K562 (cell line): Measurements from ENCODE around the gene LRRC49. TPM values are rescaled to one million over a fixed set of nuclear protein-coding genes. Genes with fewer than 3 reads are reported as not detected.

Experiments used
- CBFA2T3 ChIP-seq: fragments of 450-650 bp; IDR thresholded peaks from 2 replicates; pipeline ENCODE4 v1.6.1; 2017
- KLF13 ChIP-seq: fragments of 450-650 bp; IDR thresholded peaks from 2 replicates; pipeline ENCODE4 v1.6.1; 2016; ENCODE audit warnings: missing genetic modification characterization, low read depth, mild to moderate bottlenecking, missing compliant biosample characterization, moderate library complexity, borderline replicate concordance
- L3MBTL2 ChIP-seq: fragments of 450-650 bp; IDR thresholded peaks from 2 replicates; pipeline ENCODE4 v1.6.1; 2016; ENCODE audit warnings: mild to moderate bottlenecking, moderate library complexity
- MYNN ChIP-seq, 2 experiments: sonication (generic); formaldehyde crosslinking in 1 of 2; IDR thresholded peaks; 2 replicates each; pipeline versions ENCODE4 v1.5.0 to v1.6.1; 2016 to 2020; ENCODE audit warnings: antibody characterized with exemption in 1 of 2, missing genetic modification reagents in 1 of 2
- SREBF2 ChIP-seq: sonication (generic); formaldehyde crosslinking; IDR thresholded peaks from 2 replicates; pipeline ENCODE4 v1.4.0; 2020; ENCODE audit warnings: mild to moderate bottlenecking, missing genetic modification reagents
- ZEB2 ChIP-seq: fragments of 450-650 bp; IDR thresholded peaks from 2 replicates; pipeline ENCODE4 v1.6.1; 2016
- ZKSCAN1 ChIP-seq: fragments of 150-350 bp; IDR thresholded peaks from 2 replicates; pipeline ENCODE4 v1.6.1; 2016; ENCODE audit warnings: low read depth, low read length
- ZNF589 ChIP-seq: fragments of 200-800 bp; sonication (Bioruptor generic); IDR thresholded peaks from 2 replicates; pipeline ENCODE4 v1.6.1; 2016; ENCODE audit warnings: low read depth, missing genetic modification characterization, missing compliant biosample characterization
- polyA plus RNA-seq, 8 experiments: library from polyadenylated mRNA; depleted of rRNA in 4 of 8; stranded (reverse) in 5 of 8; unstranded in 3 of 8; fragments of >200 nt; fragmentation: Nextera tagmentation in 2 of 8; fragmentation: Illumina TruSeq in 1 of 8; extraction: Ambion mirVana in 2 of 8; extraction: Trizol in 1 of 8; gene quantifications; 2 replicates each; pipeline versions ENCODE4 v1.2.1 to v1.2.3, GENCODE V29; 2011 to 2014; ENCODE audit warnings: inconsistent platforms in 1 of 8, missing spikeins in 1 of 8
- total RNA-seq, 7 experiments: library from RNA; depleted of rRNA in 6 of 7; stranded (reverse); fragments of >200 nt in 6 of 7; fragmentation: Illumina TruSeq in 2 of 7; extraction: Trizol in 2 of 7; gene quantifications; 2 replicates each; pipeline versions ENCODE4 v1.2.1 to v1.2.3, GENCODE V29; 2011 to 2021; ENCODE audit warnings: low replicate concordance in 1 of 7
- TF ChIP-seq, protein P1 (sequence below), 2 experiments: IDR thresholded peaks in 1 of 2; conservative IDR thresholded peaks in 1 of 2; 2 replicates each; pipeline ENCODE4 v1.6.1; 2016; ENCODE audit warnings: low read depth in 2 of 2, mild to moderate bottlenecking in 1 of 2, missing compliant biosample characterization in 1 of 2, missing genetic modification characterization in 1 of 2, moderate library complexity in 1 of 2
- TF ChIP-seq, protein P2 (sequence below): fragments of 250-450 bp; sonication (Bioruptor Pico); IDR thresholded peaks from 2 replicates; pipeline ENCODE4 v1.8.0; 2022; ENCODE audit warnings: moderate library complexity, mild to moderate bottlenecking, inconsistent platforms

Gene LRRC49
- total and polyA plus RNA-seq, 9 of the 15 experiments (the other 6 are each of a cell fraction or from before 2014, with no cell fraction given), result 0.32 TPM; not detected in 8

DNA sequence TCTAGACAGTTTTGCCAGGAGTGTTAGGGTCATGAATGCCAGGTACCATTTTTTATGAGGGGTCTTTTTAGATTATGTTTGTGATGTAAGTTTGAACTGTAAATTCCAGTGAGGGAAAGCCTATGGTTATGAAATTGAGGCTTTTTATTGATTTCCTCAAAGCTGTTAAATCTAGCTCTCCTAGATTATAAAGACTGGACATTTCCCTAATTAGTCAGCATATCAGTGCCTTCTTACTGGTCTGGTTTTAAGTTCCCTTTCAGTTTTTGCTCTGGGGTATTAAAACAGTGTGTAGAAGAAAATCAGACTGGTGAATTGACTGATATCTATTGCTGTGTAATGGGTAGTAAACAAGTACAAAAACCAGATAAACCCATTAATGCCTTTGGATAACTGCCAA lies 39.2 kb downstream of the LRRC49 start (continued):
- TF ChIP-seq ZNF589 (CRISPR knock-in tag) (no peak), SREBF2 (CRISPR knock-in tag) (no peak), KLF13 (no peak), MYNN (IDR thresholded peaks at IDR 0.05) (no peak), MYNN (CRISPR knock-in tag; IDR thresholded peaks at IDR 0.05) (no peak), ZEB2 (no peak), L3MBTL2 (no peak), ZKSCAN1 (no peak), CBFA2T3 (no peak)
- TF ChIP-seq, protein P1, sequence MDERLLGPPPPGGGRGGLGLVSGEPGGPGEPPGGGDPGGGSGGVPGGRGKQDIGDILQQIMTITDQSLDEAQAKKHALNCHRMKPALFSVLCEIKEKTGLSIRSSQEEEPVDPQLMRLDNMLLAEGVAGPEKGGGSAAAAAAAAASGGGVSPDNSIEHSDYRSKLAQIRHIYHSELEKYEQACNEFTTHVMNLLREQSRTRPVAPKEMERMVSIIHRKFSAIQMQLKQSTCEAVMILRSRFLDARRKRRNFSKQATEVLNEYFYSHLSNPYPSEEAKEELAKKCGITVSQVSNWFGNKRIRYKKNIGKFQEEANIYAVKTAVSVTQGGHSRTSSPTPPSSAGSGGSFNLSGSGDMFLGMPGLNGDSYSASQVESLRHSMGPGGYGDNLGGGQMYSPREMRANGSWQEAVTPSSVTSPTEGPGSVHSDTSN (CRISPR knock-in tag; IDR thresholded peaks at IDR 0.05; ENCODE audit: low read depth), result no peak
- TF ChIP-seq, protein P1 (tag; conservative IDR thresholded peaks at IDR 0.05; ENCODE audit: low read depth), result no peak
- TF ChIP-seq, protein P2, sequence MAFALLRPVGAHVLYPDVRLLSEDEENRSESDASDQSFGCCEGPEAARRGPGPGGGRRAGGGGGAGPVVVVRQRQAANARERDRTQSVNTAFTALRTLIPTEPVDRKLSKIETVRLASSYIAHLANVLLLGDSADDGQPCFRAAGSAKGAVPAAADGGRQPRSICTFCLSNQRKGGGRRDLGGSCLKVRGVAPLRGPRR (CRISPR knock-in tag), result no peak
- TF ChIP-seq, all 486 proteins: peak for 0
